DOHH2 (cell line): ENCODE data around the gene DUSP23.

Experiments used
- H3F3A ChIP-seq: fragments of 200-600 bp; sonication (generic), shearing (Covaris generic); 2 replicates; pipeline ENCODE4 v1.6.0; 2016; ENCODE audit warnings: antibody characterized with exemption, mild to moderate bottlenecking; ENCODE audit not compliant: control insufficient read depth, insufficient read depth
- H3K27ac ChIP-seq: fragments of 200-600 bp; sonication (generic); 2 replicates; pipeline ENCODE4 v1.5.1; 2014; ENCODE audit warnings: low read depth, mild to moderate bottlenecking, low read length, moderate library complexity
- H3K27me3 ChIP-seq: fragments of 200-600 bp; sonication (generic); 2 replicates; pipeline ENCODE4 v1.6.1; 2014; ENCODE audit warnings: mild to moderate bottlenecking, low read length, mixed read lengths; ENCODE audit not compliant: control insufficient read depth
- H3K36me3 ChIP-seq: fragments of 200-600 bp; sonication (generic); 2 replicates; pipeline ENCODE4 v1.6.1; 2014; ENCODE audit warnings: mild to moderate bottlenecking, low read length, moderate library complexity, mixed read lengths; ENCODE audit not compliant: control insufficient read depth
- H3K4me1 ChIP-seq: fragments of 200-600 bp; sonication (generic); 2 replicates; pipeline ENCODE4 v1.6.1; 2014; ENCODE audit warnings: mild to moderate bottlenecking, low read length, mixed read lengths; ENCODE audit not compliant: control insufficient read depth
- H3K4me2 ChIP-seq: fragments of 200-600 bp; sonication (generic); 2 replicates; pipeline ENCODE4 v1.6.0; 2014; ENCODE audit warnings: mild to moderate bottlenecking, low read length, moderate library complexity
- H3K4me3 ChIP-seq: fragments of 200-600 bp; sonication (generic); 2 replicates; pipeline ENCODE4 v1.5.1; 2014; ENCODE audit warnings: mild to moderate bottlenecking, low read length, mixed read lengths
- H3K79me2 ChIP-seq: fragments of 200-600 bp; sonication (generic); 2 replicates; pipeline ENCODE4 v1.6.1; 2014; ENCODE audit warnings: mild to moderate bottlenecking, low read length, mixed read lengths; ENCODE audit not compliant: control insufficient read depth
- H3K9me2 ChIP-seq: fragments of 200-600 bp; sonication (generic); replicated peaks from 2 replicates; pipeline ENCODE4 v1.6.1; 2014; ENCODE audit warnings: mild to moderate bottlenecking, low read length, mixed read lengths; ENCODE audit not compliant: control insufficient read depth
- H3K9me3 ChIP-seq: fragments of 200-600 bp; sonication (generic); 2 replicates; pipeline ENCODE4 v1.6.1; 2014; ENCODE audit warnings: antibody characterized with exemption, low read length, mixed read lengths; ENCODE audit not compliant: control insufficient read depth, insufficient read depth
- H4K20me1 ChIP-seq: fragments of 200-600 bp; sonication (generic); 2 replicates; pipeline ENCODE4 v1.6.0; 2014; ENCODE audit warnings: low read depth, mild to moderate bottlenecking, antibody characterized with exemption, low read length, moderate library complexity; ENCODE audit not compliant: control insufficient read depth, insufficient read depth
- CTCF ChIP-seq: fragments of 200-600 bp; sonication (generic); IDR thresholded peaks from one replicate; pipeline ENCODE4 v1.5.1; 2014; ENCODE audit warnings: antibody characterized with exemption, mild to moderate bottlenecking, low read depth, low read length; ENCODE audit not compliant: poor library complexity, severe bottlenecking
- EZH2phosphoT487 ChIP-seq: fragments of 200-600 bp; sonication (generic); IDR thresholded peaks from 2 replicates; pipeline ENCODE4 v1.6.1; 2017; ENCODE audit warnings: borderline replicate concordance, mild to moderate bottlenecking, antibody characterized with exemption, low read length, moderate library complexity, mixed read lengths

Gene DUSP23

DNA sequence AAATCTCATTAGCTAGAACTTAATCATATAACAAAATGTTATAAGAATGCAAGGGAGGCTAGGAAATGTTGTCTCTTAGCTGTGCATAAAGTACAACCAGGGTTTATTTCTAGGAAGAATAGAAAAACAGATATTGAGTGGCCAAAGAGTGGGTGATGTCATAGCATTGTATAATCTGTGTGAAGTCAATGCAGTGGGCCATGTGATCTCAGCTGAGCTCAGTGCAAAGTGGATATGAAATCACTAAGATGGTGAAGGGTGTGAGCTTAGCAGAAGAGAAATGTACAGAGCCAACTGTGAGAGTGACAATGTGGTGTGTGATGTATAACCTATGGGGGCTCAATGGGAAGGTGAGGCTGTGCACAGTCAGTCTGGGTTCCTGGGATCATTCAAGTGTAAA is 29.7 kb upstream of the DUSP23 start:
- TF ChIP-seq CTCF (no peak), EZH2phosphoT487 (no peak)
- no peaks in the 10 kb centered on the region for H3F3A ChIP-seq
- H3K27ac ChIP-seq, result no peak overlapping the region
- no peaks in the 10 kb centered on the region for H3K9me3 ChIP-seq
- no peaks in the 10 kb centered on the region for H4K20me1 ChIP-seq
- no peaks in the 10 kb centered on the region for H3K36me3 ChIP-seq
- no peaks in the 10 kb centered on the region for H3K4me1 ChIP-seq
- no peak overlapping the region for H3K4me2 ChIP-seq
- no peak overlapping the region for H3K4me3 ChIP-seq
- H3K79me2 ChIP-seq, result no peaks in the 10 kb centered on the region
- no peaks in the 10 kb centered on the region for H3K9me2 ChIP-seq
- H3K27me3 ChIP-seq, result no peaks in the 10 kb centered on the region

DNA sequence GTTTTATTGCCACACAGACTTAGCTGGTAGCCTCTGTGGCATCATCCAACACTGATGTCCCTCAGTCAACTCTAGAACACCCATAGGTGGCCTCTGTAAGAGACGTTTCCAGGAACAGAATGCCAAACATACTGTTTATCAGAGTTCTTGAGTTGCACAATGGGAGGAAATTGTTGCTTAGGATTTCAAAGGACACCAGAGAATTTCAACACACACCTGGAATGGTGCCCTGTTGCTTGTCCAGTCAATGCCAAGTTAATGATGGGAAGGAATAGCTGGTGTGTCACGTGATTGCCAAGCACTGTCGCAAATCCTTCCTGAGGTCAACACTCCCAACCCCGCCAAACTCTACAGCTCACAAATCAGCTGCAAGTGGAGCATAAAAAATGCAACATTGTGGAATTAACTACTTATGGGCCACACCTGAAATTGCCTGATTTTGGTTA is 28.6 kb upstream of the DUSP23 start:
- no peak for TF ChIP-seq CTCF
- no peak for TF ChIP-seq EZH2phosphoT487
- Histone ChIP-seq H3K27me3 (no peaks in the 10 kb centered on the region), H3K79me2 (no peaks in the 10 kb centered on the region), H3K4me2 (no peak overlapping the region), H3F3A (no peaks in the 10 kb centered on the region), H3K4me3 (no peak overlapping the region), H3K9me3 (no peaks in the 10 kb centered on the region), H3K4me1 (no peaks in the 10 kb centered on the region), H4K20me1 (no peaks in the 10 kb centered on the region), H3K27ac (no peak overlapping the region), H3K9me2 (no peaks in the 10 kb centered on the region), H3K36me3 (no peaks in the 10 kb centered on the region)

- Histone ChIP-seq H3K4me3 (no peak overlapping the region), H3K4me2 (no peak overlapping the region), H3F3A (no peaks in the 10 kb centered on the region), H3K4me1 (no peaks in the 10 kb centered on the region), H3K9me2 (no peaks in the 10 kb centered on the region), H3K9me3 (no peaks in the 10 kb centered on the region), H3K36me3 (no peaks in the 10 kb centered on the region), H3K79me2 (no peaks in the 10 kb centered on the region), H3K27ac (no peak overlapping the region), H3K27me3 (no peaks in the 10 kb centered on the region), H4K20me1 (no peaks in the 10 kb centered on the region)
- TF ChIP-seq EZH2phosphoT487 (no peak), CTCF (no peak)
These were observed 27.4 kb upstream of the DUSP23 start for GRCh38 chr1:159753386-159753785.
